MCF 10A (cell line): ENCODE data around the gene SGK1. TPM values are rescaled to one million over a fixed set of nuclear protein-coding genes. Genes with fewer than 3 reads are reported as not detected.

Source experiments
- BruUV-seq: library from RNA; stranded (reverse); fragments of 400-500 nt; replicated peaks from 2 replicates; lab custom pipeline; 2021; lab: Mats Ljungman, UMichigan
- CTCF ChIA-PET: fragments of 300-600 bp; sonication (Branson Sonifier 250); formaldehyde crosslinking; extraction: SDS; loops from one replicate; lab custom pipeline; 2021; ENCODE audit warnings: antibody characterized with exemption, inconsistent platforms; lab: Yijun Ruan, JAX
- POLR2A ChIA-PET: fragments of 300-600, 350-650 bp; sonication (Branson Sonifier 250); formaldehyde crosslinking; extraction: SDS; loops from one replicate; lab custom pipeline; 2020; ENCODE audit warnings: antibody characterized with exemption, inconsistent platforms; lab: Yijun Ruan, JAX
- DNase-seq: peaks from one replicate; pipeline ENCODE4 v3.0.0-alpha.2; 2018; ENCODE audit not compliant: unreplicated experiment
- H3K27ac Mint-ChIP-seq: one replicate; pipeline ENCODE4 v1.8.0; 2022; ENCODE audit warnings: mild to moderate bottlenecking, low read depth, mixed read lengths; ENCODE audit not compliant: unreplicated experiment
- H3K27me3 Mint-ChIP-seq: one replicate; pipeline ENCODE4 v1.8.0; 2022; ENCODE audit warnings: mixed read lengths; ENCODE audit not compliant: insufficient read depth, unreplicated experiment
- H3K36me3 Mint-ChIP-seq: one replicate; pipeline ENCODE4 v1.8.0; 2022; ENCODE audit warnings: mild to moderate bottlenecking, moderate library complexity, mixed read lengths; ENCODE audit not compliant: insufficient read depth, unreplicated experiment
- H3K4me1 Mint-ChIP-seq: one replicate; pipeline ENCODE4 v1.8.0; 2022; ENCODE audit warnings: mixed read lengths; ENCODE audit not compliant: insufficient read depth, unreplicated experiment
- H3K4me3 Mint-ChIP-seq: one replicate; pipeline ENCODE4 v1.8.0; 2022; ENCODE audit warnings: mild to moderate bottlenecking, moderate library complexity, mixed read lengths; ENCODE audit not compliant: unreplicated experiment
- H3K9me3 Mint-ChIP-seq: one replicate; pipeline ENCODE4 v1.8.0; 2022; ENCODE audit warnings: mixed read lengths; ENCODE audit not compliant: unreplicated experiment
- intact Hi-C: fragments of 100-400 bp; cut with micrococcal nuclease; formaldehyde crosslinking; loops from 2 replicates; pipeline ENCODE4 v1.14.1; 2022
- total RNA-seq: library from RNA; stranded (reverse); gene quantifications from 2 replicates; pipeline ENCODE4 v1.2.3, GENCODE V29; 2022
- TF ChIP-seq, protein P1 (sequence below): fragments of 200-600 bp; IDR thresholded peaks from one replicate; pipeline ENCODE4 v1.8.0; 2022; ENCODE audit warnings: antibody characterized with exemption, mild to moderate bottlenecking; ENCODE audit not compliant: unreplicated experiment

Gene SGK1
- total RNA-seq, 1 experiment from 2014 or later = 30.8 TPM

DNA sequence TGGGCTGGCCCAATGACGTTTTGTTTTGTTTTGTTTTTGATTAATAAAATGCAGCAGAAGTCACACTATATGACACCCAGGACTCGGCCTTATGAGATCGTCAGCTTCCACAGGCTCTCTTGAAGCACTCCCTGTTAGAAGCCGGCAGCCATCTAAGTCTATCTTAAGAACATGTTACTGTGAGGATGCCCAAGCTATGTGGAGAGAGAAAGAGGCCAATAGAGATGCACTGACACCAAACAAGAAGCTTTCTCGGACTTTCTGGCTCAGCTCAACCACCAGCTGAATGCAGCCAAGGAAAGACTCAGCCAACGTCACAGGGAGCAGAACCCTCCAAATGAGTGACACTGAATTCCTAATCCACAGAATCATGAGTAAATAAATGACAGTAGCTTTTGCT lies 14.0 kb downstream of the SGK1 start:
- no peaks in the 10 kb centered on the region for H3K9me3 Mint-ChIP-seq
- no TSS peak for BruUV-seq
- no peak overlapping the region for H3K27ac Mint-ChIP-seq
- ChIA-PET POLR2A (no interaction called here), CTCF (interaction anchor here (1.1 kb wide), 1 partner anchor 11 kb away, joined by 3 read pairs; no protein-coding TSS in a partner anchor)
- H3K4me3 Mint-ChIP-seq = no peak overlapping the region
- H3K36me3 Mint-ChIP-seq = no peaks in the 10 kb centered on the region
- no peaks in the 10 kb centered on the region for H3K27me3 Mint-ChIP-seq
- DNase-seq = no peak
- intact Hi-C loops = no loop called here
- peaks cover 6% of the 10 kb centered on the region for H3K4me1 Mint-ChIP-seq
- TF ChIP-seq, protein P1, sequence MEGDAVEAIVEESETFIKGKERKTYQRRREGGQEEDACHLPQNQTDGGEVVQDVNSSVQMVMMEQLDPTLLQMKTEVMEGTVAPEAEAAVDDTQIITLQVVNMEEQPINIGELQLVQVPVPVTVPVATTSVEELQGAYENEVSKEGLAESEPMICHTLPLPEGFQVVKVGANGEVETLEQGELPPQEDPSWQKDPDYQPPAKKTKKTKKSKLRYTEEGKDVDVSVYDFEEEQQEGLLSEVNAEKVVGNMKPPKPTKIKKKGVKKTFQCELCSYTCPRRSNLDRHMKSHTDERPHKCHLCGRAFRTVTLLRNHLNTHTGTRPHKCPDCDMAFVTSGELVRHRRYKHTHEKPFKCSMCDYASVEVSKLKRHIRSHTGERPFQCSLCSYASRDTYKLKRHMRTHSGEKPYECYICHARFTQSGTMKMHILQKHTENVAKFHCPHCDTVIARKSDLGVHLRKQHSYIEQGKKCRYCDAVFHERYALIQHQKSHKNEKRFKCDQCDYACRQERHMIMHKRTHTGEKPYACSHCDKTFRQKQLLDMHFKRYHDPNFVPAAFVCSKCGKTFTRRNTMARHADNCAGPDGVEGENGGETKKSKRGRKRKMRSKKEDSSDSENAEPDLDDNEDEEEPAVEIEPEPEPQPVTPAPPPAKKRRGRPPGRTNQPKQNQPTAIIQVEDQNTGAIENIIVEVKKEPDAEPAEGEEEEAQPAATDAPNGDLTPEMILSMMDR = no peak

DNA sequence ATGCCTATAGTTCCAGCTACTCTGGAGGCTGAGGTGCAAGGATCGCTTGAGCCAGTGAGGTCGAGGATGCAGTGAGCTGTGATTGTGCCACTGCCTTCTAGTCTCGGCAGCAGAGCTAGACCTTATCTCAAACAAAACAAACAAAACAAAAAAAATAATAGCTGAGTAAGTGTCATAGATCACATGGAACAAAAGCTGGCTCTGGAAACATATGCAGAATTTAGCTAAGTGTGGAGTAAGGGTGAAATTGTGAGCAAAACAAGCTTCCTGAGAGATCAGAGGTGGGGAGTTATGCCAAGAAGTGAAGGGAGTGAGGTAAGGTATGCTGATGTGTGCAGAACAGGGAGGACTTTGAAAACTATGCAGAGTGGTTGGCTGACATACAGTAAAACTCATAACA lies 18.7 kb downstream of the SGK1 start:
- TF ChIP-seq, protein P1 = no peak
- CTCF ChIA-PET = interaction anchor here (0.6 to 1.0 kb wide), 7 partner anchors 9 to 342 kb away, joined by 3 to 7 read pairs (median 3); no protein-coding TSS in a partner anchor
- H3K36me3 Mint-ChIP-seq = peaks cover 6% of the 10 kb centered on the region
- no TSS peak for BruUV-seq
- intact Hi-C loops = no loop called here
- H3K4me3 Mint-ChIP-seq = no peak overlapping the region
- peaks cover 13% of the 10 kb centered on the region for H3K4me1 Mint-ChIP-seq
- H3K27me3 Mint-ChIP-seq = no peaks in the 10 kb centered on the region
- no peak overlapping the region for H3K27ac Mint-ChIP-seq
- POLR2A ChIA-PET = interaction anchor here (0.6 to 1.5 kb wide), 5 partner anchors 10 to 937 kb away, joined by 3 to 4 read pairs (median 4); no protein-coding TSS in a partner anchor
- H3K9me3 Mint-ChIP-seq = no peaks in the 10 kb centered on the region
- DNase-seq = peak; percentile 8

DNA sequence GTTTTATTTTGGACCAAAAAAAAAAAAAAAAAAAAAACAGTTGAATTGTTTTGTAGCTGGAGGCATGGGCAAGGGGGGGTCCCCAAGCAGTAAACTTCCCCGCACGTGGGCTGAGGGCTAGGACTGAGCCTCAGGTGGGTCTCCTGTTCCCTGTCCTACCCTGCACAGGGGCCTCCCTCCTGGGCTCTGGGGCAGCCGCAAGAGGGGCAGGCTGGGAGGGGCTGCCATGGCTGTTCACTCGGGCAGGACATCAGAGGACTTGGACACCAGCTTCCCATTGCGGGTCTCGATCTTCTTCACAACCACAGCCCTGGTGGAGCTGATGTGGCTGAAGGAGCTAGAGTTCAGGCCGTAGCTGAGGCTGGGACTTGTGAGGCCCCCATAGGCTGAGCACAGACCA lies 21.1 kb downstream of the SGK1 start:
- BruUV-seq = no TSS peak
- peak overlapping the region; percentile 79 for H3K27ac Mint-ChIP-seq
- H3K4me1 Mint-ChIP-seq = peaks cover 13% of the 10 kb centered on the region
- POLR2A ChIA-PET = interaction anchor here (0.6 to 0.9 kb wide), 4 partner anchors 15 to 348 kb away, joined by 3 read pairs; partner anchors contain the start of gene SGK1
- H3K27me3 Mint-ChIP-seq = no peaks in the 10 kb centered on the region
- CTCF ChIA-PET = interaction anchor here (0.7 to 1.3 kb wide), 2 partner anchors 15 to 529 kb away, joined by 3 to 4 read pairs; no protein-coding TSS in a partner anchor
- H3K9me3 Mint-ChIP-seq = no peaks in the 10 kb centered on the region
- intact Hi-C loops = no loop called here
- H3K36me3 Mint-ChIP-seq = peaks cover 6% of the 10 kb centered on the region
- no peak for DNase-seq
- TF ChIP-seq, protein P1 = no peak
- no peak overlapping the region for H3K4me3 Mint-ChIP-seq

DNA sequence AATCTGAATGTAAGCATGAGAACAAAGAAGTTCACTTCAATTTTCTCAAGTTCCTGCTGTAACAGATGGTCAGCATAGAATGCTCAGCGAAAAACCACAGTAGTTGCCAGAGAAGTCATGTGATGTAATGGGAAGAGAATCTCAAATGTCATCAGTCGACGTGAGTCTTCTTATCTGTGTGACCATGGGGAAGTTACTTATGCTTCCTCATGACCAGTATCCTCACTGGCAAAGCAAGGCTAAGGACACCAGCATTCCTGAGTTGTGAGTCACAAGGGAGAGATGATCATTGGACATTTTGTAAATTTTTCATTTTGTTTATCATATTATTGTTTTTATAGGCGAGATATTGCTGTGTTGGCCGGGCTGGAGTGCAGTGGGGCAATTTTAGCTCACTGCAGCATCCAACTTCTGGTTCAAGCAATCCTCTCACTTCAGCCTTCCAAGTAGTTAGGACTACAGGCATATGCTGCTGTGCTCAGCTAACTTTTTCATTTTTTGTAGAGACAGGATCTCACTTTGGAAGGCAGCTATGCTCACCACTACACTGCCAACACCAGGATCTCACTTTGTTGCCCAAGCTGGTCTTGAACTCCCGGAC lies 21.9 kb downstream of the SGK1 start:
- no TSS peak for BruUV-seq
- Mint-ChIP-seq H3K9me3 (no peaks in the 10 kb centered on the region), H3K4me1 (peaks cover 13% of the 10 kb centered on the region), H3K36me3 (peaks cover 6% of the 10 kb centered on the region), H3K27me3 (no peaks in the 10 kb centered on the region), H3K27ac (peak overlapping the region; percentile 79), H3K4me3 (no peak overlapping the region)
- ChIA-PET POLR2A (interaction anchor here (0.8 kb wide), 1 partner anchor 15 kb away, joined by 3 read pairs; no protein-coding TSS in a partner anchor), CTCF (interaction anchor here (0.7 to 1.3 kb wide), 3 partner anchors 16 to 530 kb away, joined by 3 to 4 read pairs (median 3); no protein-coding TSS in a partner anchor)
- TF ChIP-seq, protein P1 = no peak
- peak; percentile 87 for DNase-seq
- intact Hi-C loops = no loop called here
